GM12878 (cell line): ENCODE data around the gene DYNC1I1. TPM values are rescaled to one million over a fixed set of nuclear protein-coding genes. Genes with fewer than 3 reads are reported as not detected.

Experiments used
- ATAC-seq: fragments of 200-7000 bp; cut with Tn5 transposase; 3 replicates; pipeline ENCODE4 v1.9.1; 2020; ENCODE audit warnings: mild to moderate bottlenecking, moderate library complexity
- BruUV-seq: library from RNA; stranded (reverse); fragments of 400-500 nt; replicated peaks from 2 replicates; lab custom pipeline; 2021; lab: Mats Ljungman, UMichigan
- CTCF ChIA-PET: fragments of 300-600 bp; sonication (Branson Sonifier 250); formaldehyde crosslinking; extraction: SDS; loops from one replicate; lab custom pipeline; 2021; ENCODE audit warnings: inconsistent platforms; lab: Yijun Ruan, JAX
- POLR2A ChIA-PET: fragments of 350-600 bp; formaldehyde crosslinking; extraction: SDS; loops from one replicate; lab custom pipeline; 2021; ENCODE audit warnings: inconsistent platforms; lab: Charles Lee
- RAD21 ChIA-PET: fragments of 300-600 bp; sonication (Branson Sonifier 250); formaldehyde crosslinking; loops from one replicate; lab custom pipeline; 2023; ENCODE audit warnings: antibody characterized with exemption; ENCODE audit not compliant: unreplicated experiment; lab: Charles Lee
- SMC1A ChIA-PET: fragments of 300-600 bp; sonication (Branson Sonifier 250); formaldehyde crosslinking; loops from one replicate; lab custom pipeline; 2023; ENCODE audit not compliant: unreplicated experiment, uncharacterized antibody; lab: Charles Lee
- DNase-seq: peaks from one replicate; pipeline ENCODE4 v3.0.0-alpha.2; 2011; ENCODE audit warnings: low read depth, low spot score
- FAIRE-seq: peaks from 3 replicates; lab custom pipeline; 2011; peaks lifted over from hg19 to GRCh38; lab: Jason Lieb, UNC
- H2AFZ ChIP-seq: 2 replicates; pipeline ENCODE4 v1.6.0; 2011; ENCODE audit warnings: low read depth, low read length, control low read depth; ENCODE audit not compliant: control insufficient read depth
- H3K27ac ChIP-seq: 2 replicates; pipeline ENCODE4 v1.5.1; 2011; ENCODE audit warnings: control low read depth; ENCODE audit not compliant: control insufficient read depth, insufficient read depth
- H3K27me3 ChIP-seq, 2 experiments: replicated peaks in 1 of 2; 2 replicates each; pipeline versions ENCODE4 v1.6.0 to v1.6.1; 2011; ENCODE audit warnings: low read length in 1 of 2; ENCODE audit not compliant: control insufficient read depth in 2 of 2, insufficient read depth in 2 of 2
- H3K36me3 ChIP-seq, 2 experiments: 2 replicates each; pipeline ENCODE4 v1.5.1; 2011; ENCODE audit warnings: low read length in 1 of 2; ENCODE audit not compliant: control insufficient read depth in 2 of 2, insufficient read depth in 2 of 2
- H3K4me1 ChIP-seq: 2 replicates; pipeline ENCODE4 v1.6.1; 2011; ENCODE audit warnings: mild to moderate bottlenecking, low read length, moderate library complexity, mixed read lengths; ENCODE audit not compliant: control insufficient read depth, insufficient read depth
- H3K4me2 ChIP-seq: 2 replicates; pipeline ENCODE4 v1.6.0; 2011; ENCODE audit warnings: control low read depth; ENCODE audit not compliant: control insufficient read depth, insufficient read depth
- H3K4me3 ChIP-seq: fragments of 200-600 bp; sonication (generic); 2 replicates; pipeline ENCODE4 v1.5.1; 2016
- H3K79me2 ChIP-seq: 2 replicates; pipeline ENCODE4 v1.6.0; 2011; ENCODE audit warnings: low read length; ENCODE audit not compliant: control insufficient read depth, insufficient read depth
- H3K9ac ChIP-seq: 2 replicates; pipeline ENCODE4 v1.8.0; 2011; ENCODE audit warnings: low read length, control low read depth, mixed read lengths; ENCODE audit not compliant: control insufficient read depth, insufficient read depth
- H3K9me3 ChIP-seq: replicated peaks from 3 replicates; pipeline ENCODE4 v1.5.1; 2011; ENCODE audit warnings: mild to moderate bottlenecking, low read length; ENCODE audit not compliant: control insufficient read depth, insufficient read depth
- H4K20me1 ChIP-seq: 2 replicates; pipeline ENCODE4 v1.6.0; 2011; ENCODE audit not compliant: control insufficient read depth, insufficient read depth
- CREM ChIP-seq: IDR thresholded peaks from 2 replicates; pipeline ENCODE4 v1.6.1; 2014; ENCODE audit warnings: antibody characterized with exemption, low read depth
- ETV6 ChIP-seq, 2 experiments: fragments of 450-650 bp in 1 of 2; IDR thresholded peaks in 1 of 2; conservative IDR thresholded peaks in 1 of 2; 2 replicates each; pipeline ENCODE4 v1.6.1; 2014; ENCODE audit warnings: antibody characterized with exemption in 1 of 2, borderline replicate concordance in 1 of 2, low read depth in 1 of 2, mild to moderate bottlenecking in 1 of 2, moderate library complexity in 1 of 2
- NFXL1 ChIP-seq: fragments of 450-650 bp; IDR thresholded peaks from 2 replicates; pipeline ENCODE4 v1.6.1; 2017; ENCODE audit warnings: antibody characterized with exemption, mild to moderate bottlenecking, borderline replicate concordance
- NFYB ChIP-seq: IDR thresholded peaks from 2 replicates; pipeline ENCODE4 v1.6.1; 2011; ENCODE audit warnings: low read depth, mild to moderate bottlenecking, low read length, improper control_type of control experiment, moderate library complexity; ENCODE audit not compliant: insufficient read depth
- SUPT20H ChIP-seq: IDR thresholded peaks from 2 replicates; pipeline ENCODE4 v1.6.1; 2011; ENCODE audit warnings: low read depth, mild to moderate bottlenecking, low read length, moderate library complexity, borderline replicate concordance; ENCODE audit not compliant: control insufficient read depth
- WGBS: methylation state at CpG from one replicate; pipeline ENCODE4 v1.1.6; 2016; ENCODE audit warnings: low lambda C conversion rate; ENCODE audit not compliant: insufficient replicate concordance, insufficient coverage; ENCODE audit errors: missing lambda C conversion rate; 5-methylcytosine and 5-hydroxymethylcytosine counted together
- in situ Hi-C: fragments of 300-500 bp; cut with MboI; formaldehyde crosslinking; loops from 9 replicates; pipeline ENCODE4 v1.14.3; 2018; ENCODE audit warnings: mixed read lengths
- intact Hi-C: fragments of 100-400 bp; cut with micrococcal nuclease; formaldehyde crosslinking; loops from one replicate; pipeline ENCODE4 v1.14.2; 2022; ENCODE audit not compliant: unreplicated experiment
- polyA plus RNA-seq, 11 experiments: library from polyadenylated mRNA; depleted of rRNA in 4 of 11; unstranded in 6 of 11; stranded (reverse) in 5 of 11; fragments of >200 nt; fragmentation: Nextera tagmentation in 4 of 11; fragmentation: Illumina TruSeq in 1 of 11; extraction: Ambion mirVana in 4 of 11; extraction: Trizol in 1 of 11; gene quantifications; 1 replicate in 1 of 11; 2 replicates in 10 of 11; pipeline versions ENCODE4 v1.2.1 to v1.2.3, GENCODE V29; 2011 to 2016; ENCODE audit warnings: inconsistent platforms in 2 of 11, missing spikeins in 2 of 11, low read depth in 1 of 11
- total RNA-seq, 4 experiments: library from RNA; depleted of rRNA in 3 of 4; stranded (reverse); fragments of >200 nt in 3 of 4; fragmentation: Illumina TruSeq in 1 of 4; extraction: Trizol in 1 of 4; gene quantifications; 2 replicates each; pipeline versions ENCODE4 v1.2.1 to v1.2.3, GENCODE V29; 2013 to 2021
- TF ChIP-seq, protein P1 (sequence below): IDR thresholded peaks from 2 replicates; pipeline ENCODE4 v1.6.1; 2012; ENCODE audit warnings: mild to moderate bottlenecking, low read depth, low read length
- TF ChIP-seq, protein P2 (sequence below), 3 experiments: IDR thresholded peaks in 2 of 3; conservative IDR thresholded peaks in 1 of 3; 2 replicates each; pipeline ENCODE4 v1.5.1; 2011; ENCODE audit warnings: low read depth in 3 of 3, low read length in 3 of 3, mild to moderate bottlenecking in 3 of 3, control low read depth in 2 of 3, moderate library complexity in 2 of 3, inconsistent platforms in 1 of 3, mixed read lengths in 1 of 3; ENCODE audit not compliant: control insufficient read depth in 2 of 3, insufficient read depth in 1 of 3; ENCODE audit errors: extremely low read depth in 1 of 3

The DYNC1I1 gene
- total and polyA plus RNA-seq, 10 of the 15 experiments (the other 5 are each of a cell fraction or from before 2014, with no cell fraction given): 0.05 to 0.91 (median 0.14) TPM; not detected in 3

DNA sequence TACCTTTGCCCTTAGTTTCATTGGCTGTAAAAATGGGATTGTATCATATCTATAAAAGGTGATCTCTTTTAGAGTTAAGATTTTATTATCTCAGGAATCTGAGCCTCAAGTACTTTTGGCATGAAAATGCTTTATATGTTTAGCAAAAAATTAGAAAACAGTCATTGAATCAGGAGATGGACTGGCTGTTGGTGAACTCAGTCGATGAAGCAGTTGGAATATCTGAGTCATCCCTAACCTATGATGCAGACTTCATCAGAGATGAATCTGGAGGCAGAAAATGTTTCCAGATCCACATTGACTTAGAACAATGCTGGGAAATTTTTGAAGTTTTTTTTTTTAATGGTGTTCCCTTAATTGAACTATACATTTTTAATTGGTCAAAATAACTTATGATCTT lies 321.1 kb downstream of the DYNC1I1 start:
- no peaks in the 10 kb centered on the region for H4K20me1 ChIP-seq
- no peaks in the 10 kb centered on the region for H3K27me3 ChIP-seq
- no peak overlapping the region for H2AFZ ChIP-seq
- no peak for DNase-seq
- TF ChIP-seq, protein P1, sequence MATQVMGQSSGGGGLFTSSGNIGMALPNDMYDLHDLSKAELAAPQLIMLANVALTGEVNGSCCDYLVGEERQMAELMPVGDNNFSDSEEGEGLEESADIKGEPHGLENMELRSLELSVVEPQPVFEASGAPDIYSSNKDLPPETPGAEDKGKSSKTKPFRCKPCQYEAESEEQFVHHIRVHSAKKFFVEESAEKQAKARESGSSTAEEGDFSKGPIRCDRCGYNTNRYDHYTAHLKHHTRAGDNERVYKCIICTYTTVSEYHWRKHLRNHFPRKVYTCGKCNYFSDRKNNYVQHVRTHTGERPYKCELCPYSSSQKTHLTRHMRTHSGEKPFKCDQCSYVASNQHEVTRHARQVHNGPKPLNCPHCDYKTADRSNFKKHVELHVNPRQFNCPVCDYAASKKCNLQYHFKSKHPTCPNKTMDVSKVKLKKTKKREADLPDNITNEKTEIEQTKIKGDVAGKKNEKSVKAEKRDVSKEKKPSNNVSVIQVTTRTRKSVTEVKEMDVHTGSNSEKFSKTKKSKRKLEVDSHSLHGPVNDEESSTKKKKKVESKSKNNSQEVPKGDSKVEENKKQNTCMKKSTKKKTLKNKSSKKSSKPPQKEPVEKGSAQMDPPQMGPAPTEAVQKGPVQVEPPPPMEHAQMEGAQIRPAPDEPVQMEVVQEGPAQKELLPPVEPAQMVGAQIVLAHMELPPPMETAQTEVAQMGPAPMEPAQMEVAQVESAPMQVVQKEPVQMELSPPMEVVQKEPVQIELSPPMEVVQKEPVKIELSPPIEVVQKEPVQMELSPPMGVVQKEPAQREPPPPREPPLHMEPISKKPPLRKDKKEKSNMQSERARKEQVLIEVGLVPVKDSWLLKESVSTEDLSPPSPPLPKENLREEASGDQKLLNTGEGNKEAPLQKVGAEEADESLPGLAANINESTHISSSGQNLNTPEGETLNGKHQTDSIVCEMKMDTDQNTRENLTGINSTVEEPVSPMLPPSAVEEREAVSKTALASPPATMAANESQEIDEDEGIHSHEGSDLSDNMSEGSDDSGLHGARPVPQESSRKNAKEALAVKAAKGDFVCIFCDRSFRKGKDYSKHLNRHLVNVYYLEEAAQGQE: no peak
- TF ChIP-seq ETV6 (conservative IDR thresholded peaks at IDR 0.05 in 1 of 2, IDR thresholded peaks at IDR 0.05 in 1 of 2; ENCODE audit: borderline replicate concordance in 1 of 2, low read depth in 1 of 2) (no peak), SUPT20H (no peak), NFXL1 (no peak), CREM (no peak), NFYB (no peak)
- TF ChIP-seq, protein P2, sequence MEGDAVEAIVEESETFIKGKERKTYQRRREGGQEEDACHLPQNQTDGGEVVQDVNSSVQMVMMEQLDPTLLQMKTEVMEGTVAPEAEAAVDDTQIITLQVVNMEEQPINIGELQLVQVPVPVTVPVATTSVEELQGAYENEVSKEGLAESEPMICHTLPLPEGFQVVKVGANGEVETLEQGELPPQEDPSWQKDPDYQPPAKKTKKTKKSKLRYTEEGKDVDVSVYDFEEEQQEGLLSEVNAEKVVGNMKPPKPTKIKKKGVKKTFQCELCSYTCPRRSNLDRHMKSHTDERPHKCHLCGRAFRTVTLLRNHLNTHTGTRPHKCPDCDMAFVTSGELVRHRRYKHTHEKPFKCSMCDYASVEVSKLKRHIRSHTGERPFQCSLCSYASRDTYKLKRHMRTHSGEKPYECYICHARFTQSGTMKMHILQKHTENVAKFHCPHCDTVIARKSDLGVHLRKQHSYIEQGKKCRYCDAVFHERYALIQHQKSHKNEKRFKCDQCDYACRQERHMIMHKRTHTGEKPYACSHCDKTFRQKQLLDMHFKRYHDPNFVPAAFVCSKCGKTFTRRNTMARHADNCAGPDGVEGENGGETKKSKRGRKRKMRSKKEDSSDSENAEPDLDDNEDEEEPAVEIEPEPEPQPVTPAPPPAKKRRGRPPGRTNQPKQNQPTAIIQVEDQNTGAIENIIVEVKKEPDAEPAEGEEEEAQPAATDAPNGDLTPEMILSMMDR (IDR thresholded peaks at IDR 0.05 in 2 of 3, conservative IDR thresholded peaks at IDR 0.05 in 1 of 3; ENCODE audit: control insufficient read depth in 2 of 3, extremely low read depth in 1 of 3, insufficient read depth in 1 of 3, low read depth in 3 of 3, low read length in 3 of 3): no peak
- no peak for ATAC-seq
- 6% methylated on average over 1 of the region's 1 CpG for WGBS
- no peaks in the 10 kb centered on the region for H3K9me3 ChIP-seq
- in situ Hi-C loops: no loop called here
- H3K9ac ChIP-seq: no peak overlapping the region
- intact Hi-C loops: no loop called here
- CTCF ChIA-PET: no interaction called here
- no peak overlapping the region for H3K4me2 ChIP-seq
- no peaks in the 10 kb centered on the region for H3K36me3 ChIP-seq
- no peaks in the 10 kb centered on the region for H3K79me2 ChIP-seq
- POLR2A ChIA-PET: no interaction called here
- H3K4me3 ChIP-seq: no peak overlapping the region
- FAIRE-seq: no peak
- no peak overlapping the region for H3K27ac ChIP-seq
- SMC1A ChIA-PET: interaction anchor here (1.0 kb wide), 1 partner anchor 16 kb away, joined by 3 read pairs; no protein-coding TSS in a partner anchor
- no peaks in the 10 kb centered on the region for H3K4me1 ChIP-seq
- no TSS peak for BruUV-seq
- RAD21 ChIA-PET: no interaction called here
